Fibroblast of skin of left biceps (primary cell): ENCODE results near the gene PLA2G2F.

Source experiments
- DNase-seq, 2 experiments: peaks; one replicate each; pipeline ENCODE4 v3.0.0-alpha.2; 2013; ENCODE audit warnings: low read depth in 2 of 2

The PLA2G2F gene

DNA sequence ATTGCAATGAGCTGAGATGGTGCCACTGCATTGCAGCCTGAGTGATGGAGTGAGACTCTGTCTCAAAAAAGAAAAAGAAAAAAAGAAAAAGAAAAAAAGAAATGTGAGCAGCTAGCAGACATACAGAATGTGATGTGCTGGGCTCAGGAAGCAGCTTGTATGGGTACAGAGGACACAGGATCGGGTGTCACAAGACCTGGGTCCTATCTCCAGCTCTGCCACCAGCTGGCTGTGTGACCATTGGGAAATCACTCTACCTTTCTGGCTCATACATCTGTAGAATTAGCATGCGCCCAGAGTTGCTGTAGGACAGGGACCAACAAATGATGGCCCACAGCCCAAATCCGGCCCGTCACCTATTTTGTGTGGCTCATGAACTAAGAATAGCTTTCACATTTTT is 50.5 kb downstream of the PLA2G2F start:
- DNase-seq = no peak

DNA sequence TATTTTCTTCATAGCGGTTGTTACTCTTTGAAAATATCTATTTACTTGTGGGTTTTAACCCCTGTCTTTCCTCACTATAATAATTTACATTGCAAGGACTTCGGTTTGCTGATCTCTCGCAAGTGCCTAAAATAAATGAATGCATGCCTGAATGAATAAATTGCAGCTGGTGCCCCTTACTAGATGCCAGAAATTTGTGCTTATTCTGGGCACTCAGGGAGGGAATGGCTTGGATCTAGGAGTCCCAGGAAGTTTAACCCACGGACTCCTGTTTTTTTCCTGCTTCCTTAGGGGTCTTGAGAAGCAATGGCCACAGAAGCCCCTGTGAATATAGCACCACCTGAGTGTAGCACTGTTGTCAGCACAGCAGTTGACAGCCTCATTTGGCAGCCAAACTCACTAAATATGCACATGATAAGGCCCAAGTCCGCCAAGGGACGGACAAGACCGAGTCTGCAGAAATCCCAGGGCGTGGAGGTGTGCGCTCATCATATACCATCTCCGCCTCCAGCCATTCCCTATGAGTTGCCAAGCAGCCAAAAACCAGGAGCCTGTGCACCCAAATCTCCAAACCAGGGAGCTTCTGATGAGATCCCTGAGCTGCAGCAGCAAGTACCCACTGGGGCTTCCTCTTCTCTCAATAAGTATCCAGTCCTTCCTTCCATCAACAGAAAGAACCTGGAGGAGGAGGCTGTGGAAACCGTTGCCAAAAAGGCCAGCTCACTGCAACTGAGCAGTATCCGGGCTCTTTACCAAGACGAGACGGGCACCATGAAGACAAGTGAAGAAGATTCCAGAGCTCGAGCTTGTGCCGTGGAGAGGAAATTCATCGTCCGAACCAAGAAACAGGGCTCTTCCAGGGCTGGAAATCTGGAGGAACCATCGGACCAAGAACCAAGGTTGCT is 51.4 kb downstream of the PLA2G2F start:
- DNase-seq = no peak

DNA sequence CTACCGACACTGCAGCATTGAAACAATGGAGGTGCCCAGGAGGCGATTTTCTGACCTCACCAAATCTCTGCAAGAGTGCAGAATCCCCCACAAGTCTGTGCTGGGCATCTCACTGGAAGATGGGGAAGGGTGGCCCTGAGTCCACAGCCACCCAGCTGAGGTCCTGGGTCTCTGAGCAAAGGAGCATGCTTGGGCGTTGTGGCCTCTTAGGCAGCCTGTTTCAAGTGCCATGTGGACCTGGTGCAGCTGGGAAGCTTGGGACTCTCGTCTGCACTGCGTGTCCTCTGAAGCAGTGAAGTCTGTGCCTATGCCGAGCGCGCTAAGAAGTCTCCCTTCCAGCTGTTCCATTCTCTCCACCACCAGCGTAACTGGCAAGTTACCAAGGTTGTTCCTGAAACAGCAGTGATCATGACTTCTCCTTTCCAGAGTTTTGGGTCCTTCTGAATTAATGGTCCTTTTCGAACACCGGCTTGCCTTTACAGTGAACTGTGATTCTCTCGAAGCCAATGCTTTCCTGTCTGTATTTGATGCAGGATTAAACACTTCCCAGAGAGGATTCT is 52.2 kb downstream of the PLA2G2F start:
- DNase-seq = no peak

DNA sequence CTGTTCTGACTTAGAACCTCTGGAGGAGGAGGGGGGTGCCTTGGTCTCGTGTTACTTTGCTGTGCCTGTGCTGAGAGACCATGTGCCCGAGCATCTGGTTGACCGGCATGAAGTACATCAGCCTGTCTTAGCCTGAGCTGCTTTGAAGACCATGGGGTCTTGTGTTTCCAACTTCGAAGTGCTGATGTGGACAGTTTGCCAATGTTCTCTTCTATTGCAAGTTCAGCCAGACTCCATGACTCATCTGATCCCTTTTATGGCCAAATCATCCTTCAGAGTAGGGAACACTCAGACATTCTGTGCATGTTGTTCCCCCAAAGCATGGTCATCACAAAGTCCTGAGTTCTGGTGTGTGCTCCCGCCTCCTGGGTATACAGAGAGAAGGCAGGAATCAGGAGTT is 53.2 kb downstream of the PLA2G2F start:
- DNase-seq = no peak

DNA sequence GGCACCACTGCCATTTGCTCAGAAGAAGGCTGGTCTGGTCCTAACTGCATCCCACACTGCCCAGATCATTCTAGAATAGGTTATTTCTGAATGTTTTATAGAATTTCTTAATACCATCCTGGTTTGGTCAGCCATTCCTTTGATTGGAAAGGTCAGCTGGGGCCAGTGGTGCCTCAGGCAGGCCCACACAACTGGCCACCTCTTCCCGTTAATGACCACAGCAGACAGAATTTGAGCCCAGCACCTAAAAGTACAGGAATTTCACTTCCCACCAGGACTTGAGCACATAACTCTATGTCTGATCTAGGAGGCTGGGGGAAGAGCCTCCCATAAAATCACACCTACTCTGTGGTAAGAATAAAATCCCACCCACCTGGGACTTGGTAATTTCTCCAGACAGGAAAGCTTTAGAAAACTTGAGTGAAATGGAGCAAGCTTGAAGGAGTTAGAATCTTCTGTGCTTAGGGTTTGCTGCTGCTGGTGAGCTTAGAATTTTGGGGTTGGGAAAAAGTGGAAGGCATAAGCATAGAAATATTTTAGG is 53.8 kb downstream of the PLA2G2F start:
- DNase-seq = no peak

DNA sequence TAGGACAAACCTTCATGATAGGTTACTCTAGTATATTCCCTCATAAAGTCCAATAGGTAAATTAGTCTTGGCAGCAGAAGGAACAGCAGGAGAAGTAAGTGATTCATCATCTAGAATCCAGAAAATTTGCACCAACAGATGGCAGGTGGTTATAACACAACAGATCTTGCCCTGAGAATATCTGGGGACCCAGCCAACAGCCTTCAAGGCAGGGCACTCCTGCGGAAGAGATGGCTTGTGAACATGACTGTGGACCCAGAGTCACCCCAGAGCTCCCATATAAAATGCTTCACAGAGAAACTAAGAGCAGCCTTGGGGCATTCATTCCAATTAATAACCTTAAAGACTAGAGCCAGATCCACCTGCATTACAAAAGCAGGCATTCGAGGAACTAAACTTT is 55.1 kb downstream of the PLA2G2F start:
- DNase-seq = no peak

DNA sequence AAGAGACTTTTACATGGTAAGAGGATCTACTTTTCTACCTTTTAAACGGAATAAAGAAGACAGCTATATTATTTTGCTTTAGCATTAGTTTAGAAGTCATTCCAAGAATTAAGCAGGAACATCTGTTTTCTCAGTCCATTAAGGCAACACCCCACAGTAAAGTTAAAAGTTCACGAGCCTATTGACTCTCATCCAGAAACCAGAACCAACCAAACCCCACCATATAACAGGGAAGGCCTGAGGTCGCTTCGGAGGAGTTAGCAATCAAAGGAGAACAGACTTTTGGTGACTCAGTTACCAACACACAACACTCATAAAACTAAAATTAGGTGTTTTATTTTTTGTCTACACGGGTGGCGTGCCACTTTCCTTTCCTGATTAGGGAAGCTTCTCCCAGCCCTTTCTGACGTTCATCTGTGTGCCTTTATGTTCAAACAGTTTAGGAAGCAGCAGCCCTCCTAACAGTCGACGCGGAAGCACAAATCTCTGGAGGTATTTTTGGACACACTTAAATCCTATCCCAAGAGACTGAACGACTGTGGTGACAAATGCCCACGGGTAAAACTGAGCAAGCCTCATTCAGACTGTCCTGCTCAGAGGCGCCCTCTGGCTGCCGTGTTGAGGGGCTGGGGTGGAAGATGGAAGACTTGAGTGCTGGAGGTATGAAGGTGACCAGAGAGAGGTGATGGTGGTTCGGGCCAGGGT is 55.8 kb downstream of the PLA2G2F start:
- peak in 1 of 2 experiments; percentile 4 for DNase-seq

DNA sequence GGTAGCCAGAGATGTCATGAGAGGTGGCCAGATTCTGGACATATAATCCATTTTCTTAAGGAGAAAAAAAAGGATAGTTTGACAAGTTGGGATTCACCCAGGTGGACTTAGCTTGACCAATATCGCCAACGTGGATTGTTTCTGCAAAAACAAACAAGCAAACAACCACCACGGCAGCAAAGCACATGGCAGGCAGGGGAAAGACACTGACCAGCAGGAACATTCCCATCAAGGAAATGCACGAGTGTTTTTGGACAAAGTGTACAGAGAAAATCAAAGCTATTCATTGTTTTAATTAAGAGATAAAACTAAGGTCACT is 56.3 kb downstream of the PLA2G2F start:
- no peak for DNase-seq

DNA sequence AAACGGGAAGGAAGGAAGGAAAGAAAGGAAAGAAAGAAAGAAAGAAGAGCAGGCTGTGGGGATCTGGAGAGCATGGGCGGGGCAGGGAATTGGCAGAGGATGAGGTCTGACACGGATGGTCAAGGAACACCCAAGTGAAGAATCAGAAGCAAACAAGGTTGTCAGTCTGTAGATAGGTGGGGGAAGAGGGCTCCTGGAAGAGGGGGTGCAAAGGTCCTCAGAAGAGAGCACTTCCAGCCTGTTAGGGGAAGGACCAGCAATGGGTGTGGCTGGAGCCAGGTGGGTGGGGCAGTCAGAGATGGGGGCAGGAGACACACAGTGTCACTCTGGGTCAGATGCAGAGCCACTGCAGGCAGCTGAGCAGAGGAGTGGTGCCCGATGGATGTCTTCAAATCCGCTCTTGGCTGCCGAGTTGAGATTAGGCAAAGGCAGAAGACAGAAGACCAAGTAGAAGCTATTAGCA is 58.2 kb downstream of the PLA2G2F start:
- no peak for DNase-seq

DNA sequence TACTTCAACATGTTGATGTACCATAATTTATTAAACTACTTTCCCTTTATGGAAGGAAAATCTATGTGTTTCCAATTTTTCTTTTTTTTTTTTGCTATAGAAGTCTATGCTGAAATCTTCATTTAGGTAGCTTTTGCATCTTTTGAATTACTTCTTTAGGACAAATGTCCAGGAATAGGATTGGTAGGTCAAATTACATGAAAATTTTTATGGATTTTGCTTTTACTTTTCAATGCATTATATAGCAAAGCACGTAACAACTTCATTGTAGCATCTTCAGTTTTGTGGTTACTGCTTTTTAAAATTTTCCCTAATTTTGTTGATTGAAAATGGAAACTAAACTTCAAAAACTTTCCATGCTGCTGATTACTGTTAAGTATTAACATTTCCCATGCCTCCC is 59.2 kb downstream of the PLA2G2F start:
- DNase-seq = no peak

DNA sequence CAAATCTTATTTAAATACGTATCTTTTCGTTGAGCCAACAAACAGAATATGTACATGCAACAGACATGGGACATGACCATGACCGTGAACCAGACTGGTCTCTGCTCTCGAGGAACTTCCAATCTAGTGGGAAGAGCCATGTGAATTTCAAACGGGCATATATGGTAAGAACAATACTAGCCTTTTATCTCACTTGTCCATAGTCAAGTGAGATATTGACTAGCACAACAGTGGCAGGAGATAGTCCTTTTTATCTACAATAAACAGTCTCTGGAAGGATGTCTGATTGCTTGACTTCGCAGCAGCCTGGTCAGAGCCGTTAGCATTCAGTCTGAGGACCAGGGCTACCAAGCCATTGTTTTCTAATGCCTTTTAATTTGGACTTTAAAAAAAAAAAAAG is 59.8 kb downstream of the PLA2G2F start:
- DNase-seq = no peak

DNA sequence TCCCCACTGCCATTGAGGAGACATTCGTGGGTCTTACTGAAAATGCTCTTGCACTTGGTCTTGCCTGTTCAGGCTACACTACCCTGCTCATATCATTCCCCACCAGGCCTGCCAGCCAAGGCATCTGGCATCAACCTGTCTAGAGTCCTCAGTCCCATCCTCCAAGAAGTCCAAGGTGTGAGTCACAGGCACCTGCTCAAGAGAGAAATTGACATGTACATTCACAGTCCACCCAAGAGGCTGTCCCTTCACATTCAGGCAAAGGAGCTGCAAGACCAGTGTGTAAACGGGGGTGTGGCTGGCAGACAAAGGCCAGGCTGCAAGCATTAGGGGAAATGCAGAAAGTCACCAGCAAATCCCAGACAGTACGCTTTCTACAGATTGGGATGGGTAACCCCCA is 60.3 kb downstream of the PLA2G2F start:
- DNase-seq = no peak

DNA sequence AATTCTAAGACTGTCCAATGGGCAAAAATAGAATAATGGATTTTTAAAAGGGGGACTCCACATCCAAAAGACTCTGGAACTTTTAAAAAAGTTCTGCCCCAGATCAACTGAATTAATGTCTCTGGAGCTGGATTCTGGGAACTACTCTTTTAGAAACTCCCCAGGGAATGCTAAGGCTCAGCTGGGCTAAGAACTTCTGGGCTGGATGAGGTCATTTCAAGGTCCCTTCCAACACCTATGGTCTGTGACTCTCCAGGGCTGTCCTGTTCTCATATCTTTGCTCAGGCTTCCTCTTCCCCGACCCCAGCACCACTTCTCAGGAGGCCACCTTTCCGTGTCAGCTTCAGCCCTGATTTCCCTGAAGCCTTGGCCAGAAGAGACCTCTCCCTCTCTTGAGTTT is 60.7 kb downstream of the PLA2G2F start:
- no peak for DNase-seq
